IMR-90 (cell line): Measurements from ENCODE around the gene SPTLC3. TPM values are rescaled to one million over a fixed set of nuclear protein-coding genes. Genes with fewer than 3 reads are reported as not detected.

Experiments
- ATAC-seq: fragments of 200-7000 bp; cut with Tn5 transposase; 2 replicates; pipeline ENCODE4 v1.9.1; 2020; ENCODE audit warnings: low read depth, mild to moderate bottlenecking, moderate library complexity
- BruUV-seq: library from RNA; stranded (reverse); fragments of 400-500 nt; replicated peaks from 2 replicates; lab custom pipeline; 2021; lab: Mats Ljungman, UMichigan
- CTCF ChIA-PET: fragments of 300-600 bp; formaldehyde crosslinking; extraction: SDS; loops from one replicate; lab custom pipeline; 2021; ENCODE audit warnings: antibody characterized with exemption; lab: Yijun Ruan, JAX
- POLR2A ChIA-PET: fragments of 300-600 bp; sonication (Branson Sonifier 250); formaldehyde crosslinking; loops from one replicate; lab custom pipeline; 2022; ENCODE audit warnings: antibody characterized with exemption; ENCODE audit not compliant: unreplicated experiment; lab: Charles Lee
- DNase-seq: peaks from one replicate; pipeline ENCODE4 v3.0.0; 2013
- H2AFZ ChIP-seq: replicated peaks from 2 replicates; pipeline ENCODE3; 2013; ENCODE audit warnings: low read length, mild to moderate bottlenecking; ENCODE audit not compliant: poor library complexity
- H2AK5ac ChIP-seq: 2 replicates; pipeline ENCODE4 v1.6.1; 2013; ENCODE audit warnings: low read depth, low read length, inconsistent platforms
- H2AK9ac ChIP-seq: replicated peaks from 2 replicates; pipeline ENCODE3; 2013; ENCODE audit warnings: mild to moderate bottlenecking, low read depth, low read length, moderate library complexity; ENCODE audit not compliant: poor library complexity
- H2BK120ac ChIP-seq: 2 replicates; pipeline ENCODE4 v1.6.1; 2013; ENCODE audit warnings: low read depth, low read length, inconsistent platforms
- H2BK15ac ChIP-seq: 3 replicates; pipeline ENCODE4 v1.6.1; 2013; ENCODE audit warnings: low read depth, low read length, inconsistent platforms
- H2BK20ac ChIP-seq: 2 replicates; pipeline ENCODE4 v1.6.1; 2013; ENCODE audit warnings: low read depth, mild to moderate bottlenecking, inconsistent platforms, low read length, moderate library complexity
- H2BK5ac ChIP-seq: 2 replicates; pipeline ENCODE4 v1.6.1; 2013; ENCODE audit warnings: mild to moderate bottlenecking, low read depth, low read length, inconsistent platforms; ENCODE audit not compliant: poor library complexity, severe bottlenecking
- H3K14ac ChIP-seq: replicated peaks from 2 replicates; pipeline ENCODE4 v1.6.1; 2013; ENCODE audit warnings: low read depth, low read length, inconsistent platforms
- H3K18ac ChIP-seq: 2 replicates; pipeline ENCODE4 v1.6.1; 2013; ENCODE audit warnings: low read depth, low read length, control low read depth
- H3K23ac ChIP-seq: 2 replicates; pipeline ENCODE4 v1.6.1; 2013; ENCODE audit warnings: low read depth, low read length, inconsistent platforms
- H3K27ac ChIP-seq: 2 replicates; pipeline ENCODE4 v1.5.1; 2013; ENCODE audit warnings: mild to moderate bottlenecking, control low read depth, low read length; ENCODE audit not compliant: insufficient read depth
- H3K27me3 ChIP-seq: 2 replicates; pipeline ENCODE4 v1.6.1; 2013; ENCODE audit warnings: low read length; ENCODE audit not compliant: control insufficient read depth, insufficient read depth
- H3K36me3 ChIP-seq: 2 replicates; pipeline ENCODE4 v1.6.1; 2013; ENCODE audit warnings: low read length, mixed read lengths; ENCODE audit not compliant: control insufficient read depth, insufficient read depth
- H3K4ac ChIP-seq: 2 replicates; pipeline ENCODE4 v1.6.1; 2013; ENCODE audit warnings: low read depth, low read length, inconsistent platforms
- H3K4me1 ChIP-seq: 2 replicates; pipeline ENCODE4 v1.6.1; 2013; ENCODE audit warnings: low read length, mixed read lengths; ENCODE audit not compliant: control insufficient read depth, insufficient read depth
- H3K4me2 ChIP-seq: 2 replicates; pipeline ENCODE4 v1.6.1; 2013; ENCODE audit warnings: low read depth, mild to moderate bottlenecking, control low read depth, low read length, moderate library complexity
- H3K4me3 ChIP-seq: 2 replicates; pipeline ENCODE4 v1.5.1; 2013; ENCODE audit warnings: low read depth, mild to moderate bottlenecking, control low read depth, low read length, moderate library complexity; ENCODE audit not compliant: insufficient read depth
- H3K56ac ChIP-seq: 2 replicates; pipeline ENCODE4 v1.6.1; 2013; ENCODE audit warnings: low read length, inconsistent platforms; ENCODE audit not compliant: insufficient read depth; ENCODE audit errors: extremely low read depth
- H3K79me1 ChIP-seq, 2 experiments: 2 replicates each; pipeline ENCODE4 v1.6.1; 2013; ENCODE audit warnings: low read length in 2 of 2, inconsistent platforms in 1 of 2, low read depth in 1 of 2
- H3K9ac ChIP-seq: 2 replicates; pipeline ENCODE4 v1.6.1; 2013; ENCODE audit warnings: low read depth, low read length, control low read depth
- H3K9me1 ChIP-seq: 2 replicates; pipeline ENCODE4 v1.6.1; 2013; ENCODE audit warnings: low read length, inconsistent platforms; ENCODE audit not compliant: insufficient read depth
- H3K9me3 ChIP-seq: 2 replicates; pipeline ENCODE4 v1.6.1; 2013; ENCODE audit warnings: low read length; ENCODE audit not compliant: control insufficient read depth, insufficient read depth
- H4K20me1 ChIP-seq: 2 replicates; pipeline ENCODE4 v1.6.1; 2013; ENCODE audit warnings: low read length, inconsistent platforms; ENCODE audit not compliant: insufficient read depth
- H4K5ac ChIP-seq: 2 replicates; pipeline ENCODE4 v1.6.1; 2013; ENCODE audit warnings: mild to moderate bottlenecking, low read depth, low read length, control low read depth
- H4K8ac ChIP-seq, 2 experiments: 2 replicates each; pipeline ENCODE4 v1.6.1; 2013; ENCODE audit warnings: low read depth in 2 of 2, low read length in 2 of 2, control low read depth in 1 of 2, inconsistent platforms in 1 of 2
- H4K91ac ChIP-seq: 2 replicates; pipeline ENCODE4 v1.6.1; 2013; ENCODE audit warnings: low read depth, low read length, inconsistent platforms; ENCODE audit not compliant: insufficient read depth
- CEBPB ChIP-seq: IDR thresholded peaks from 2 replicates; pipeline ENCODE4 v1.6.1; 2012; ENCODE audit warnings: low read depth, low read length, improper control_type of control experiment
- NFE2L2 ChIP-seq: fragments of 150-350 bp; IDR thresholded peaks from 2 replicates; pipeline ENCODE4 v1.6.1; 2016; ENCODE audit warnings: low read depth, mild to moderate bottlenecking, low read length
- WGBS, 2 experiments: methylation state at CpG; one replicate each; pipeline versions ENCODE4 v1.1.5 to v1.1.7; 2013; ENCODE audit warnings: missing lambda C conversion rate in 2 of 2; ENCODE audit not compliant: insufficient read length in 1 of 2; ENCODE audit errors: extremely low coverage in 2 of 2; 5-methylcytosine and 5-hydroxymethylcytosine counted together
- dilution Hi-C: fragments of 300-500 bp; cut with HindIII; formaldehyde crosslinking; loops from one replicate; pipeline ENCODE4 v1.14.3; 2018; ENCODE audit warnings: low sequenced_read_pairs; ENCODE audit not compliant: unreplicated experiment
- in situ Hi-C: fragments of 300-500 bp; cut with MboI; formaldehyde crosslinking; loops from 3 replicates; pipeline ENCODE4 v1.14.3; 2019; ENCODE audit warnings: low sequenced_read_pairs, inconsistent platforms, mixed read lengths
- intact Hi-C: fragments of 100-400 bp; cut with micrococcal nuclease; formaldehyde crosslinking; loops from 2 replicates; pipeline ENCODE4 v1.10.0; 2022
- polyA plus RNA-seq, 3 experiments: library from polyadenylated mRNA; depleted of rRNA; stranded (reverse); fragments of >200 nt; gene quantifications; 2 replicates each; pipeline ENCODE4 v1.2.3, GENCODE V29; 2012; ENCODE audit warnings: low replicate concordance in 1 of 3
- total RNA-seq: library from RNA; depleted of rRNA; stranded (reverse); fragments of >200 nt; gene quantifications from 2 replicates; pipeline ENCODE4 v1.2.3, GENCODE V29; 2012

The SPTLC3 gene
- total and polyA plus RNA-seq, 2 of the 4 experiments (the other 2 are of a cell fraction) = 0.44 to 1.6 TPM

GRCh38 chr20:13017235-13017634 lies 8.5 kb downstream of the SPTLC3 start:
- H3K9me1 ChIP-seq = no peaks in the 10 kb centered on the region
- H2AK9ac ChIP-seq = no peak overlapping the region
- no peak overlapping the region for H4K8ac ChIP-seq
- in situ Hi-C loops = no loop called here
- H3K9ac ChIP-seq = no peak overlapping the region
- no peaks in the 10 kb centered on the region; the same call in 1 of the 2 replicates for H3K27me3 ChIP-seq
- no peak overlapping the region for H3K4me2 ChIP-seq
- H3K4me3 ChIP-seq = no peak overlapping the region
- H4K5ac ChIP-seq = no peak overlapping the region
- TF ChIP-seq CEBPB (peak; percentile 47; the same call in 1 of the 2 replicates), NFE2L2 (no peak)
- no peak overlapping the region for H2BK120ac ChIP-seq
- CTCF ChIA-PET = no interaction called here
- WGBS, 2 experiments = no CpG with 5 or more reads among the region's 1 CpG
- no peak overlapping the region for H4K91ac ChIP-seq
- H3K9me3 ChIP-seq = peaks cover 2% of the 10 kb centered on the region; the same call in 1 of the 2 replicates
- dilution Hi-C loops = no loop called here
- no peak overlapping the region for H3K23ac ChIP-seq
- no peak overlapping the region for H2AK5ac ChIP-seq
- intact Hi-C loops = no loop called here
- H3K4ac ChIP-seq = no peak overlapping the region
- H3K4me1 ChIP-seq = no peaks in the 10 kb centered on the region
- H2AFZ ChIP-seq = no peak overlapping the region
- H3K79me1 ChIP-seq = no peaks in the 10 kb centered on the region
- no peak overlapping the region for H3K56ac ChIP-seq
- no peak; the same call in 1 of the 2 replicates for ATAC-seq
- no TSS peak for BruUV-seq
- H2BK20ac ChIP-seq = no peak overlapping the region
- no peak overlapping the region for H3K27ac ChIP-seq
- H3K36me3 ChIP-seq = peaks cover 2% of the 10 kb centered on the region
- peak; percentile 18 for DNase-seq
- no peak overlapping the region for H2BK5ac ChIP-seq
- POLR2A ChIA-PET = no interaction called here
- no peaks in the 10 kb centered on the region for H4K20me1 ChIP-seq
- H3K14ac ChIP-seq = no peak overlapping the region
- no peak overlapping the region for H2BK15ac ChIP-seq
- H3K18ac ChIP-seq = no peak overlapping the region
